HG02610 (cell line): ENCODE data around the gene NDUFV1.
"Not testable (repeated sequence)": the region's sequence is repeated elsewhere in the genome, so short reads cannot be mapped to it uniquely, and the experiment has no call there.

Source experiments
- ATAC-seq: cut with Tn5 transposase; IDR thresholded peaks from one replicate; pipeline ENCODE4 v1.9.1; 2021; ENCODE audit warnings: mild to moderate bottlenecking, moderate library complexity; ENCODE audit not compliant: unreplicated experiment

NDUFV1 gene

GRCh38 chr11:67585911-67586310, 20.8 kb upstream of the NDUFV1 start:
- no peak for ATAC-seq

DNA sequence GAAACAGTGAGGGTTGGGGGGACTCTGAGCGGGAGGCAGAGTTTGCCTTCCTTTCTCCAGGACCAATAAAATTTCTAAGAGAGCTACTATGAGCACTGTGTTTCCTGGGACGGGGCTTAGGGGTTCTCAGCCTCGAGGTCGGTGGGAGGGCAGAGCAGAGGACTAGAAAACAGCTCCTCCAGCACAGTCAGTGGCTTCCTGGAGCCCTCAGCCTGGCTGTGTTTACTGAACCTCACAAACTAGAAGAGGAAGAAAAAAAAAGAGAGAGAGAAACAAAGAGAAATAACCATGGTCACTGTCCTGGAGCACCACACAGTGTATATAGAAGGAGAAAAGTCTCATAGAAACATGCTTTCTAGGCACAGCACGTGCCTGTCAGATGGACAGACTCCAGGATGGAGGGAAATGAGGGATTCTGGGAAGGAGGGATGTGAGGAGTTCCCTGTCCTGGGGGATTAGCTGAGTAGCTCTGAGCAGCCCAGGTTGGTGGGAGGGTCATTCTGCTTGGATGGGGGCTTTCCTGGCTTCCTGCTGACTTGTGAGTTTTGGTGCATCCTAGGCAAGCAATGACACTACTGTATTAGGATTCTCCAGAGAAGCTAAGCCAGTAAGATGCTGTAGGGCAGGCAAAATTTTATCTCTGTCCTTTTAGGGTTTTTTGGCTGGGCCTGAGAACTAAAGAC, 20.0 kb upstream of the NDUFV1 start:
- no peak for ATAC-seq

DNA sequence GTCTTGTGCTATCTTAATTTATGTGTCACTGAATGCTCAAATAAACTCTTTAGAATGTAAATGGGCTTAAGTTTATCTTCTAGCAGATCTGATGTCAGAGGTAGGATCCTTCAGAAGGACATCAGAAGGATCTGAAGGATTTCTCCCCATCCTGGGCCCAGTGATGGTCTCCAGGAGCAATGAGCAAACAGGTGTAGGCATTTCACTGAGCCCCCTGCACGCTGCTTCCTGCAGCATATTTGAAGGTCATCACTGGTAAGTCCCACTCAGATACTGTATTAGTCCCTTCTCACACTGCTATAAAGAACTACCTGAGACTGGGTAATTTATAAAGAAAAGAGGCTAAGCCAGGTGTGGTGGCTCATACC, 18.6 kb upstream of the NDUFV1 start:
- peak; percentile 18 for ATAC-seq

GRCh38 chr11:67588899-67589415, 17.8 kb upstream of the NDUFV1 start:
- not testable (repeated sequence) for ATAC-seq

GRCh38 chr11:67592880-67593564, 13.7 kb upstream of the NDUFV1 start:
- no peak for ATAC-seq

GRCh38 chr11:67593565-67593905, 13.2 kb upstream of the NDUFV1 start:
- ATAC-seq: no peak

DNA sequence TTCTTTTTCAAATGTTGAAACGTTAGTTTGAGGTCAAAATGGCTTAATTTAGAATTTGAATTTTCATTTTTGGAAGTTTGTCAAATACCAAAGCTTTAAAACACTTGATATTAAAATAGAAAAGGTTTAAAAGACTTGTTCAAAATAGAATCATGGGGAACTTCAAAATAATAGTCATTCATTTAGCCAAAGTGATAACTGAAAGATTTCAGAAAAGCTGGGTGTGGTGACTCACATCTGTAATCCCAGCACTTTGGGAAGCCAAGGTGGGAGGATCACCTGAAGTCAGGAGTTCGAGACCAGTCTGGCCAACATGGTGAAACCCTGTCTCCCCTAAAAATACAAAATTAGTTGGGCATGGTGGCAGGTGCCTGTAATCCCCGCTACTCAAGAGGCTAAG, 12.3 kb upstream of the NDUFV1 start:
- no peak for ATAC-seq

DNA sequence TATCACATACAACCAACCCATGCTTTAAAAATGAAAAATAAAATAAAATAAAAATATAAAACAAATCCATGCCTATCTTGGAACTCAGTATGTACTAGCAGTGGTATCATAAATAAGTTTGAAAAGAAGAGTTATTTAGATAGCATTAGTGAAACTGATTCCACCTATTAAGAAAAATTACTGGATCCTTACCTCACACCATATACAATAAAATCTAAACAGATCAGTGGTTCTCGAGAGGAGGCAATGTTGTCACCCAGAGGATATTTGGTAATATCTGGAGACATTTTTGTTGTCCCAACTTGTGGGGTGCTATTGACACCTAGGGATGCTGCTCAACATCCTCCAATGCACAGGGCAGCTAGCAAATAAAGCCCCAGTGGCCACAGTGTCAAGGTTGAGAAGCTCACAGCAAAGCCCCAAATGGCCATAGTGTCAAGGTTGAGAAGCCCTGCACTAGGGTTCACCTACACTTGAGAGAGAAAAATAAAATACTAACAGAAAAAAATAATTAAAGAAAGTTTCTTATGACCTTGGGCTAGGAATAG, 9.9 kb upstream of the NDUFV1 start:
- ATAC-seq: no peak

- not testable (repeated sequence) for ATAC-seq
Measured at GRCh38 chr11:67597458-67597857, 9.3 kb upstream of the NDUFV1 start.

GRCh38 chr11:67597963-67598362, 8.8 kb upstream of the NDUFV1 start:
- not testable (repeated sequence) for ATAC-seq

GRCh38 chr11:67599149-67599548, 7.6 kb upstream of the NDUFV1 start:
- ATAC-seq: no peak

- ATAC-seq: no peak
Measured at GRCh38 chr11:67600324-67601029, 6.3 kb upstream of the NDUFV1 start.

GRCh38 chr11:67601098-67601497, 5.6 kb upstream of the NDUFV1 start:
- no peak for ATAC-seq

GRCh38 chr11:67604119-67604518, 2.6 kb upstream of the NDUFV1 start:
- not testable (repeated sequence) for ATAC-seq

DNA sequence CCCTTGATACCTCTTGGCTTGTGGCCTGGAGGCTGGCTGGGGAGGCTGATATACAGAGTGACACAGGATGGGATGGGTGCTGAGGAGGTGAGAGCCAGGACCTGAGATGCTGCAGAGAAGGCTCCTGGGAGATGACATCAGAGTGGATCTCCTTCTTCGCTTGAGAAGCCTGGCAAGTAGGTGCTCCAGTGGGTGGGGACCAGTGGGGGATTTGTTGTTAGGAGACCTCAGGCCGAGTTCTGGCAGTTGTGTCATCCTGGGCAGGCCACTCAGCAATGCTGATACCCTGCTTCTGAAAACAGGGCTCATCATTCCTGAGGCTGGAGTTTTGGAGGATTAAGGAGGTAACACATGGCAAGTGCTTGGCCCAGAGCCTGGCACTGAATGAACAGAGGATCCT, 1.9 kb upstream of the NDUFV1 start:
- ATAC-seq: no peak

GRCh38 chr11:67605231-67606011, 1.3 kb upstream of the NDUFV1 start:
- no peak for ATAC-seq

GRCh38 chr11:67606093-67606491, 644 bp upstream of the NDUFV1 start:
- no peak for ATAC-seq

- no peak for ATAC-seq
Measured at GRCh38 chr11:67607507-67607906, 771 bp downstream of the NDUFV1 start.

- no peak for ATAC-seq
Measured at GRCh38 chr11:67608486-67608885, 1.8 kb downstream of the NDUFV1 start.

- no peak for ATAC-seq
Measured at GRCh38 chr11:67609316-67609715, 2.6 kb downstream of the NDUFV1 start.

DNA sequence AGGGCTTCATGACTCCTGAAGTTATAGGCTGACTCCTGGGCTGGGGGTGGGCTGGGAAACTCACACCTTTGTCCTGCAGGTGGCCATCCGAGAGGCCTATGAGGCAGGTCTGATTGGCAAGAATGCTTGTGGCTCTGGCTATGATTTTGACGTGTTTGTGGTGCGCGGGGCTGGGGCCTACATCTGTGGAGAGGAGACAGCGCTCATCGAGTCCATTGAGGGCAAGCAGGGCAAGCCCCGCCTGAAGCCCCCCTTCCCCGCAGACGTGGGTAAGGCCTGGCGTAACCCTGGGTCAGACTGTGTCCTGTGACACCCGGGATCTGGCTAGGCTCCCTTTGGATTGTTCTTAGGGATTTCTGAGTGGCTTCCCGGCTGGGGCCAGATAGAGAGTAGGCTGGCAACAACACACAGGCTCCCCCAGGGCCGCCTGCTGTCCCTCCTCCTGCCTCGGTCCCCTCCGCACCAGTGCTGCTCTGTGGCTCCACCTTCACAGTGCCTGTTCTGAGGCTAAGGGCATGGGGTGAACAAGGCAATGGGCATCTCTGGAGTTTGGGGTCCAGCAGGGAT, 3.6 kb downstream of the NDUFV1 start:
- ATAC-seq: no peak
